GM08714 (cell line): Measurements from ENCODE around the gene RFC1.
A peak's percentile ranks its signal among the peaks of the same experiment; 100 is the strongest.
"Not testable (repeated sequence)": the region's sequence is repeated elsewhere in the genome, so short reads cannot be mapped to it uniquely, and the experiment has no call there.

Experiments
- H3K4me3 ChIP-seq: fragments of 200-500 bp; sonication (Bioruptor generic); 2 replicates; pipeline ENCODE4 v1.5.1; 2014; ENCODE audit warnings: mild to moderate bottlenecking, low read length, inconsistent platforms
- ZNF274 ChIP-seq: IDR thresholded peaks from 2 replicates; pipeline ENCODE4 v1.6.1; 2012; ENCODE audit warnings: mild to moderate bottlenecking, low read depth, low read length

The RFC1 gene

GRCh38 chr4:39365830-39366771, at the start of gene RFC1:
TSS of gene RFC1 (minus strand) at chr4:39366362. CDS start at chr4:39366241, 121 bp downstream.
- H3K4me3 ChIP-seq, result peak within 1 kb of the TSS; percentile 96
- TF ChIP-seq ZNF274, result no peak

- no peak overlapping the region for H3K4me3 ChIP-seq
- no peak for TF ChIP-seq ZNF274
These were observed 49.6 kb upstream of the RFC1 start for GRCh38 chr4:39415678-39416283.

- H3K4me3 ChIP-seq, result not testable (repeated sequence)
These were observed 45.4 kb upstream of the RFC1 start for GRCh38 chr4:39411561-39411960.

GRCh38 chr4:39410415-39410814, 44.3 kb upstream of the RFC1 start:
- no peak overlapping the region for H3K4me3 ChIP-seq

GRCh38 chr4:39407584-39407885, 41.4 kb upstream of the RFC1 start:
- H3K4me3 ChIP-seq, result no peak overlapping the region
- no peak for TF ChIP-seq ZNF274

More at GRCh38 chr4:39410415-39410814, 44.3 kb upstream of the RFC1 start:
- no peak for TF ChIP-seq ZNF274

GRCh38 chr4:39406763-39407583, 40.8 kb upstream of the RFC1 start, which contains the start of gene KLB:
TSS of gene KLB (plus strand) at chr4:39406930. CDS start at chr4:39406950, 20 bp downstream.
- no peak for TF ChIP-seq ZNF274
- H3K4me3 ChIP-seq, result no peak within 1 kb of the TSS

GRCh38 chr4:39401640-39402039, 35.5 kb upstream of the RFC1 start:
- not testable (repeated sequence) for H3K4me3 ChIP-seq

GRCh38 chr4:39394706-39395105, 28.5 kb upstream of the RFC1 start:
- no peak overlapping the region for H3K4me3 ChIP-seq
- no peak for TF ChIP-seq ZNF274

- no peak for TF ChIP-seq ZNF274
- no peak overlapping the region for H3K4me3 ChIP-seq
These were observed 24.4 kb upstream of the RFC1 start for GRCh38 chr4:39390603-39391002.

- TF ChIP-seq ZNF274, result no peak
- H3K4me3 ChIP-seq, result no peak overlapping the region
These were observed 18.4 kb upstream of the RFC1 start for GRCh38 chr4:39384563-39384962.

- H3K4me3 ChIP-seq, result no peak overlapping the region
- TF ChIP-seq ZNF274, result no peak
These were observed 17.5 kb upstream of the RFC1 start for GRCh38 chr4:39383690-39384089.

- TF ChIP-seq ZNF274, result no peak
- no peak overlapping the region for H3K4me3 ChIP-seq
These were observed 9.3 kb upstream of the RFC1 start for GRCh38 chr4:39375478-39375877.

GRCh38 chr4:39371209-39371608, 5.0 kb upstream of the RFC1 start:
- H3K4me3 ChIP-seq, result not testable (repeated sequence)

- TF ChIP-seq ZNF274, result no peak
- H3K4me3 ChIP-seq, result no peak overlapping the region
These were observed 3.1 kb upstream of the RFC1 start for GRCh38 chr4:39369301-39369700.

GRCh38 chr4:39367166-39367565, 1.0 kb upstream of the RFC1 start:
- TF ChIP-seq ZNF274, result no peak
- no peak overlapping the region for H3K4me3 ChIP-seq
